ENCODE results near the gene GET4. TPM values are rescaled to one million over a fixed set of nuclear protein-coding genes. Genes with fewer than 3 reads are reported as not detected.

GET4 gene
- total and polyA plus RNA-seq, 10 of the 15 experiments (the other 5 are each of a cell fraction or from before 2014, with no cell fraction given): 0.66 to 73.8 (median 34.0) TPM

DNA sequence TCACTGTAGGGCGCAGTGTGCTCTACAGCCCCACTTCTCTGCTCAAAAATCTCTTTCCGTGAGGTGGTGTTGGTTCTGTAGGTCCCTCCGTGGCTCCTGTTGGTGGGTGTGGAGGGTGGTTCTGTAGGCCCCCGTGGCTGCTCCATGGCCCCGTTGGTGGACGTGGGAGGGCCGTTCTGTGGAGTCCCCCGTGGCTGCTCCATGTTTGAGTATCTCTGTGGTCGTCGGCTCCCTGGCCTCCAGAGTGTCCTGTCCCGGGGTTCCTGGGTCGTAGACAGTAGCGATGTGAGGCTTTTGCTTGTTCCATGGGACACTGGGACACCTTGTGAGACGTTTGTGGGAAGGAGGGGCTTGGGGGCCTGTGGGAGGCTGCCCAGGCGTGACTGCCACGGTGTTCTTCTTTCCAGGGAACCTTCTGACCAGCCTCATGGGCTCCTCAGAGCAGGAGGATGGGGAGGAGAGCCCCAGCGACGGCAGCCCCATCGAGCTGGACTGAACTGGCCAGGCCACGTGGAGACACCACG is 18.6 kb downstream of the GET4 start:
- no peak overlapping the region for H3K27ac ChIP-seq (ENCODE audit: control insufficient read depth, insufficient read depth)
- POLR2A ChIA-PET: no interaction called here
- SMC1A ChIA-PET (ENCODE audit: uncharacterized antibody, unreplicated experiment): no interaction called here

DNA sequence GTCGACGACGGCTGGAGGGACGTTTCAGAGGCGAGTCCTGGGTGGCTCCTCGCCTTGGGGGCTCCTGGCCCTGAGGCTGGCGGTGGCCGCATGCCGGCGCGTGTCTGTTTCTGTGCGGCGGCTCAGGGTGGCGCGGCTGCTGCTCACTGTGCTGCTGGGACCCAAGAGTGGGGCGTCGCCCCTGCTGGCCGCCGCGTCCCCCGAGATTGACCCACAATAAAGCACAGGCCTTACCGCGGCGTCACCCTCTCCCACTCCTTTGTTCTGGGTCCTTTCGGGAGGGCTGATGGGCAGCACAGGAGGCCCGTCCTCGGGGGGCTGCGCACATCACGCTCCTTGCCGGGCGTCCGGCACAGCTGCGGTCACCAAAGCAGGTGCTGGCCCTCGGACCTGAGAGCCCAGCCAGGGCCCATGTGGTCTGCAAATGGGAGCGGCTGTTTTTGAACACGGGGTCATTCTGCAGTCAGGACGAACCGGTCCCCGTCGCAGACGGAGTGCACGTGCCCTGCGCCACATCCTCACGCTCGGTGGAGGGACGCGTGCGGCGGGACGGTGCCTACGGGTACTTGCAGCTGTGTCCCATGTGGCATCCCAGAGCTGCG is 19.2 kb downstream of the GET4 start:
- BruUV-seq (replicated peaks): no TSS peak
- TF ChIP-seq, protein P1, sequence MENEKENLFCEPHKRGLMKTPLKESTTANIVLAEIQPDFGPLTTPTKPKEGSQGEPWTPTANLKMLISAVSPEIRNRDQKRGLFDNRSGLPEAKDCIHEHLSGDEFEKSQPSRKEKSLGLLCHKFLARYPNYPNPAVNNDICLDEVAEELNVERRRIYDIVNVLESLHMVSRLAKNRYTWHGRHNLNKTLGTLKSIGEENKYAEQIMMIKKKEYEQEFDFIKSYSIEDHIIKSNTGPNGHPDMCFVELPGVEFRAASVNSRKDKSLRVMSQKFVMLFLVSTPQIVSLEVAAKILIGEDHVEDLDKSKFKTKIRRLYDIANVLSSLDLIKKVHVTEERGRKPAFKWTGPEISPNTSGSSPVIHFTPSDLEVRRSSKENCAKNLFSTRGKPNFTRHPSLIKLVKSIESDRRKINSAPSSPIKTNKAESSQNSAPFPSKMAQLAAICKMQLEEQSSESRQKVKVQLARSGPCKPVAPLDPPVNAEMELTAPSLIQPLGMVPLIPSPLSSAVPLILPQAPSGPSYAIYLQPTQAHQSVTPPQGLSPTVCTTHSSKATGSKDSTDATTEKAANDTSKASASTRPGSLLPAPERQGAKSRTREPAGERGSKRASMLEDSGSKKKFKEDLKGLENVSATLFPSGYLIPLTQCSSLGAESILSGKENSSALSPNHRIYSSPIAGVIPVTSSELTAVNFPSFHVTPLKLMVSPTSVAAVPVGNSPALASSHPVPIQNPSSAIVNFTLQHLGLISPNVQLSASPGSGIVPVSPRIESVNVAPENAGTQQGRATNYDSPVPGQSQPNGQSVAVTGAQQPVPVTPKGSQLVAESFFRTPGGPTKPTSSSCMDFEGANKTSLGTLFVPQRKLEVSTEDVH (IDR thresholded peaks at IDR 0.05; ENCODE audit: low read depth, partially characterized antibody): no peak
- TF ChIP-seq, protein P2, sequence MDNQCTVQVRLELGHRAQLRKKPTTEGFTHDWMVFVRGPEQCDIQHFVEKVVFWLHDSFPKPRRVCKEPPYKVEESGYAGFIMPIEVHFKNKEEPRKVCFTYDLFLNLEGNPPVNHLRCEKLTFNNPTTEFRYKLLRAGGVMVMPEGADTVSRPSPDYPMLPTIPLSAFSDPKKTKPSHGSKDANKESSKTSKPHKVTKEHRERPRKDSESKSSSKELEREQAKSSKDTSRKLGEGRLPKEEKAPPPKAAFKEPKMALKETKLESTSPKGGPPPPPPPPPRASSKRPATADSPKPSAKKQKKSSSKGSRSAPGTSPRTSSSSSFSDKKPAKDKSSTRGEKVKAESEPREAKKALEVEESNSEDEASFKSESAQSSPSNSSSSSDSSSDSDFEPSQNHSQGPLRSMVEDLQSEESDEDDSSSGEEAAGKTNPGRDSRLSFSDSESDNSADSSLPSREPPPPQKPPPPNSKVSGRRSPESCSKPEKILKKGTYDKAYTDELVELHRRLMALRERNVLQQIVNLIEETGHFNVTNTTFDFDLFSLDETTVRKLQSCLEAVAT (IDR thresholded peaks at IDR 0.05): no peak
- TF ChIP-seq TCF7 (IDR thresholded peaks at IDR 0.05; ENCODE audit: borderline replicate concordance) (no peak), JUND (IDR thresholded peaks at IDR 0.05; ENCODE audit: low read depth, low read length) (no peak), SMAD5 (IDR thresholded peaks at IDR 0.05; ENCODE audit: low read depth) (no peak), RAD51 (IDR thresholded peaks at IDR 0.05) (no peak), MYB (IDR thresholded peaks at IDR 0.05; ENCODE audit: borderline replicate concordance, low read depth, low read length) (no peak), CBFB (IDR thresholded peaks at IDR 0.05; ENCODE audit: low read depth) (no peak), ETV6 (conservative IDR thresholded peaks at IDR 0.05 in 1 of 2, IDR thresholded peaks at IDR 0.05 in 1 of 2; ENCODE audit: borderline replicate concordance in 1 of 2, low read depth in 1 of 2) (no peak)
- TF ChIP-seq, protein P3, sequence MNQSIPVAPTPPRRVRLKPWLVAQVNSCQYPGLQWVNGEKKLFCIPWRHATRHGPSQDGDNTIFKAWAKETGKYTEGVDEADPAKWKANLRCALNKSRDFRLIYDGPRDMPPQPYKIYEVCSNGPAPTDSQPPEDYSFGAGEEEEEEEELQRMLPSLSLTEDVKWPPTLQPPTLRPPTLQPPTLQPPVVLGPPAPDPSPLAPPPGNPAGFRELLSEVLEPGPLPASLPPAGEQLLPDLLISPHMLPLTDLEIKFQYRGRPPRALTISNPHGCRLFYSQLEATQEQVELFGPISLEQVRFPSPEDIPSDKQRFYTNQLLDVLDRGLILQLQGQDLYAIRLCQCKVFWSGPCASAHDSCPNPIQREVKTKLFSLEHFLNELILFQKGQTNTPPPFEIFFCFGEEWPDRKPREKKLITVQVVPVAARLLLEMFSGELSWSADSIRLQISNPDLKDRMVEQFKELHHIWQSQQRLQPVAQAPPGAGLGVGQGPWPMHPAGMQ (IDR thresholded peaks at IDR 0.05; ENCODE audit: borderline replicate concordance): no peak

More for the DNA sequence above, 18.6 kb downstream of the GET4 start:
- FAIRE-seq: no peak
- Histone ChIP-seq H3K9ac (ENCODE audit: control insufficient read depth, insufficient read depth, low read length) (no peak overlapping the region), H4K20me1 (ENCODE audit: control insufficient read depth, insufficient read depth) (no peaks in the 10 kb centered on the region), H3K79me2 (ENCODE audit: control insufficient read depth, insufficient read depth, low read length) (no peaks in the 10 kb centered on the region), H3K4me1 (ENCODE audit: control insufficient read depth, insufficient read depth, low read length) (no peaks in the 10 kb centered on the region), H3K9me3 (replicated peaks; ENCODE audit: control insufficient read depth, insufficient read depth, low read length) (no peaks in the 10 kb centered on the region; the same call in 2 of the 3 replicates), H3K27me3 (replicated peaks in 1 of 2; ENCODE audit: control insufficient read depth in 2 of 2, insufficient read depth in 2 of 2, low read length in 1 of 2) (no peaks in the 10 kb centered on the region), H2AFZ (ENCODE audit: control insufficient read depth, low read depth, low read length) (no peak overlapping the region), H3K36me3 (ENCODE audit: control insufficient read depth in 2 of 2, insufficient read depth in 2 of 2, low read length in 1 of 2) (peaks cover 8 to 66% of the 10 kb centered on the region in 2 experiments; a peak in 3 of 4 replicates), H3K4me3 (no peak overlapping the region), H3K4me2 (ENCODE audit: control insufficient read depth, insufficient read depth) (no peak overlapping the region)
- RAD21 ChIA-PET (ENCODE audit: unreplicated experiment): no interaction called here
- WGBS (ENCODE audit: insufficient coverage, insufficient replicate concordance, low lambda C conversion rate, missing lambda C conversion rate): 89% methylated on average over 19 of the region's 21 CpGs
- no peak for DNase-seq (ENCODE audit: low read depth, low spot score)
- no peak; the same call in 2 of the 3 replicates for ATAC-seq
- TF ChIP-seq POLR2A (IDR thresholded peaks at IDR 0.05; ENCODE audit: low read depth, low read length) (0 out of 2 replicates have a peak, but pooled peaks have one; percentile 7), MTA3 (IDR thresholded peaks at IDR 0.05; ENCODE audit: borderline replicate concordance, low read length) (no peak)
- in situ Hi-C loops (cut with MboI): no loop called here
- intact Hi-C loops (cut with micrococcal nuclease; ENCODE audit: unreplicated experiment): no loop called here
- BruUV-seq (replicated peaks): no TSS peak
- CTCF ChIA-PET: no interaction called here

More for the DNA sequence above, 19.2 kb downstream of the GET4 start:
- POLR2A ChIA-PET: no interaction called here
- no peaks in the 10 kb centered on the region; the same call in 2 of the 3 replicates for H3K9me3 ChIP-seq (replicated peaks; ENCODE audit: control insufficient read depth, insufficient read depth, low read length)
- ATAC-seq (no peak), FAIRE-seq (no peak), DNase-seq (ENCODE audit: low read depth, low spot score) (no peak)
- 99% methylated on average over 50 of the region's 52 CpGs for WGBS (ENCODE audit: insufficient coverage, insufficient replicate concordance, low lambda C conversion rate, missing lambda C conversion rate)
- H3K4me3 ChIP-seq: no peak overlapping the region
- no peaks in the 10 kb centered on the region for H3K79me2 ChIP-seq (ENCODE audit: control insufficient read depth, insufficient read depth, low read length)
- H2AFZ ChIP-seq (ENCODE audit: control insufficient read depth, low read depth, low read length): no peak overlapping the region
- no peaks in the 10 kb centered on the region for H3K4me1 ChIP-seq (ENCODE audit: control insufficient read depth, insufficient read depth, low read length)
- H3K9ac ChIP-seq (ENCODE audit: control insufficient read depth, insufficient read depth, low read length): no peak overlapping the region
- no peaks in the 10 kb centered on the region for H3K27me3 ChIP-seq (replicated peaks in 1 of 2; ENCODE audit: control insufficient read depth in 2 of 2, insufficient read depth in 2 of 2, low read length in 1 of 2)
- no peaks in the 10 kb centered on the region for H4K20me1 ChIP-seq (ENCODE audit: control insufficient read depth, insufficient read depth)
- H3K36me3 ChIP-seq (ENCODE audit: control insufficient read depth in 2 of 2, insufficient read depth in 2 of 2, low read length in 1 of 2): peaks cover 7 to 65% of the 10 kb centered on the region in 2 experiments; a peak in 3 of 4 replicates
- SMC1A ChIA-PET (ENCODE audit: uncharacterized antibody, unreplicated experiment): no interaction called here
- intact Hi-C loops (cut with micrococcal nuclease; ENCODE audit: unreplicated experiment) (no loop called here), in situ Hi-C loops (cut with MboI) (no loop called here)
- H3K4me2 ChIP-seq (ENCODE audit: control insufficient read depth, insufficient read depth): no peak overlapping the region
- CTCF ChIA-PET: no interaction called here
- H3K27ac ChIP-seq (ENCODE audit: control insufficient read depth, insufficient read depth): no peak overlapping the region
- RAD21 ChIA-PET (ENCODE audit: unreplicated experiment): no interaction called here
